ENCODE measurements around the gene NDST1. TPM values are rescaled to one million over a fixed set of nuclear protein-coding genes. Genes with fewer than 3 reads are reported as not detected.
A peak's percentile ranks its signal among the peaks of the same experiment; 100 is the strongest.

The NDST1 gene
- polyA plus RNA-seq, 4 donors = 7.4 to 44.5 (median 21.0) TPM

DNA sequence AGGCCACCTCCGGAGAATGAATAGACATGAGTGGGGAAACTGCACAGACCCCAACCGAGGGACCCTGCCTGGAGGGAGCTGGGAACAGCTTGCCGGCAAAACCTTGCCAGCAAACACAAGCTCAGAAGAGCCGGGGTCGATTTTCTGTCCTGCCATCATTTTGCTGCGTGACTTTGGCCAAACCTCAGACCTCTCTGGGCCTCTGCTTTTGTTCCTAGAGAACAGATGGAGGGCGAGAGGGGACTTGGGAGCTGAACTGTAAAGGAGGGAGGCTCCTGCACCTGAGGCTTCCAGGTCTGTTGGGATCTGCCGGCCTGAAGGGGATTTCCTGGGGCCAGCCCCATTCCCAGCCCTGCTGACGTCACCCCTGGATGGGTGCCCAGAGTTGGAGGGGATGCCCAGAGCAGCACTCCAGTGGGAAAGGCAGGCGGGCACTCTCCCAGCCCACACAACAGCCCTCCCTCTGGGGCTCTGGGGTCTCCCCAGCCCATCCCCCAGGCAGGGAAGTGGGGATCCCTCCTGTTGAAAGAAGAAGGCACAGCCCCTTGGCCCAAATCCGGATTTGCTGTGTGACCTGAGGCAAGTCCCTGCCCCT is 92.1 kb downstream of the NDST1 start:
- Histone ChIP-seq H3K9me3 (ENCODE audit: control insufficient read depth in 2 of 2, insufficient read depth in 1 of 2, low read depth in 1 of 2, low read length in 1 of 2) (no peaks in the 10 kb centered on the region), H3K27ac (ENCODE audit: low read depth in 1 of 3, low read length in 2 of 3) (peak overlapping the region in 2 of 3 donors; percentile 59 to 64), H3K27me3 (ENCODE audit: control insufficient read depth in 3 of 3, insufficient read depth in 3 of 3, low read length in 3 of 3) (no peaks in the 10 kb centered on the region), H3K4me1 (ENCODE audit: control insufficient read depth in 3 of 3, insufficient read depth in 2 of 3, low read depth in 1 of 3, low read length in 2 of 3) (peaks cover 4 to 38% (median 5%) of the 10 kb centered on the region in 3 donors), H3K36me3 (ENCODE audit: control insufficient read depth in 3 of 3, insufficient read depth in 2 of 3, low read depth in 1 of 3, low read length in 3 of 3) (peaks cover 0 to 83% (median 2%) of the 10 kb centered on the region in 3 donors), H3K4me3 (ENCODE audit: low read depth in 1 of 3, low read length in 3 of 3) (no peak overlapping the region)
- 27 to 40% (median 33%) methylated on average over 11 of the region's 11 CpGs for WGBS, 3 donors
- FAIRE-seq (no peak), DNase-seq (peak in 1 of 2 donors; percentile 78)

DNA sequence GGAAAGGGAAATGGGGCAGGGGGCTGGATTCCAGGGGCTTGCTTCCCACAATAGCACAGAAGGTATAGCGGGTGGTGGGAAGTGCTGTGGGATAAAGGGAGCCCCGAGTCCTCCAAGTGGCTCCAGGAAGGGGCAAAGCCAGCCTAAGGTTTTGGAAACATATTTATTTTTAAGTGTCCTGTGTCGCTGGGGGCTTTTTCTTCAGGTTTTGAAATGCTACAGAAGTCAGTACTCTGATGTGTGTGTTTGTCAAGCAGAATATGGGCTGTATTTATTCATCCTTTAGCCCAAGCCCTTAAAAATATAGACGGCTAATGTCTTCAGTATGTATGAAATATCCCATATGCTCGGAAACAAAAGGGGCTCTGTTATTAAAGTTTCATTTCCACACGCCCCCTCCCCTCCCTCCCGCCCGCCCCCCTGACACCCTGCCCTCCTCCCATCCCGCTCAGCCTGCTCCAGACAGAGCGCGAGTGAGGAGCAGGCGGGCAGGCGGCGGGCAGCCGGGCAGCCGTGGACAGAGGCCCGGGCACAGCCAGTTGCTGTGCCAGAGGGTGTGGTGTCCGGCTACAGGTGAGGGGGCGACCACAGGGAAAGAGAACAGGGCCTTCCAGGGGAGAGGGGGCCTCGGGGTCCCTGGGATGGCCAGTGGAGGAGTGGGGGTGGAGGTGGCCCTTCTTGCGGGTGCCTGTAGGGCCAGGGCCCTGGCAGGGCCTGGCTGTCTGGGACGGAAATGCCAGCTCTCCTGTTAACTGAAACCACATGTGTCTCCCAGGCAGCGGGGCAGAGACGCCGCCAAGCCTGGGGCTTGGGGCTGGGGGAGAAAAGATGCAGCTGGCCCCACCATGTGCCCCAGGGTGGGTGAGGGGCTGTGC is 92.9 kb downstream of the NDST1 start:
- Histone ChIP-seq H3K27ac (ENCODE audit: low read depth in 1 of 3, low read length in 2 of 3) (peak overlapping the region in 2 of 3 donors; percentile 59 to 64), H3K27me3 (ENCODE audit: control insufficient read depth in 3 of 3, insufficient read depth in 3 of 3, low read length in 3 of 3) (no peaks in the 10 kb centered on the region), H3K9me3 (ENCODE audit: control insufficient read depth in 2 of 2, insufficient read depth in 1 of 2, low read depth in 1 of 2, low read length in 1 of 2) (no peaks in the 10 kb centered on the region), H3K4me3 (ENCODE audit: low read depth in 1 of 3, low read length in 3 of 3) (no peak overlapping the region), H3K36me3 (ENCODE audit: control insufficient read depth in 3 of 3, insufficient read depth in 2 of 3, low read depth in 1 of 3, low read length in 3 of 3) (peaks cover 0 to 81% (median 0%) of the 10 kb centered on the region in 3 donors), H3K4me1 (ENCODE audit: control insufficient read depth in 3 of 3, insufficient read depth in 2 of 3, low read depth in 1 of 3, low read length in 2 of 3) (peaks cover 2 to 31% (median 5%) of the 10 kb centered on the region in 3 donors)
- 72 to 86% (median 78%) methylated on average over 24 to 25 of the region's 25 CpGs for WGBS, 3 donors
- DNase-seq = no peak
- no peak for FAIRE-seq

DNA sequence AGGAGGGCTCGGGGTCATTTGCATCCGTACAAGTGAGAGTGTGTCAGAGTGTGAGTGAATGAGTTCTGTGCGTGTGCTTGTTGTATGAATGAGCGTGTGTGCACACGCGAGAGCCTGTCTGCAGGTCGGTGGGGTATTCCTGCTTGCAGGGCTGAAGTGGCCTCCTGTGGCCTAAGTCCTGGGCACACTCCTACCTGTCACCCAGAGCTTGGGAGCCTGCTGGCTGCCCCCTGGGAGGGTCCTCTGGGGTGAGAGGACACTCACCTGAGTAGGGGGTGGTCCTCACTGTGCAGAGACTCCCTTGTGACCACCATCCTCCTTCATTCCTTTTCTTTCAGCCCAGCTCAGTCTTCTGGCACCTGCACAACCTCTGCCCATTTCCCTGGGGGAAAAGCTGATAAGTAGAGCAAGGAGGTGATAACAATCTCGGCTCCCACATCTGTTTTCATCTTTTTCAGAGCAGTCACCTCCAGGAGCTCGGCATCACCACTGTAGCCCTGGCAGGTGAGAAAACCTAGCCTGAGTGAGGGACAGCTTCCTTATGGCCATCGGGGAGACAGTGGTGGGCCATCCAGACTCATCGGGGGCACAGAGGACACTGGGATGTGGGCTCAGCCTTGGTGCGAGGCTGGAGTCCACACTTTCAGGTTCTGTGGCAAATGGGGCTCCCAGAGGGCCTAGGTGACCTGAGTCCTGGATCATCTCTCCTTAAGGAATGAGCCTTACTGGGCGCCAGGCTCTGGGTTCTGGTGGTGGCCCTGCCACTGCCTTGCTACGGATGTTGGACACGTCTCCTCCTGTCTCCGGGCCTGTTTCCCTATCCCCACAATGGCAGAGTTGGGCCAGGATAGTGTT is 93.8 kb downstream of the NDST1 start:
- peak overlapping the region in 1 of 3 donors; percentile 42 for H3K27ac ChIP-seq (ENCODE audit: low read depth in 1 of 3, low read length in 2 of 3)
- H3K4me3 ChIP-seq (ENCODE audit: low read depth in 1 of 3, low read length in 3 of 3) = no peak overlapping the region
- WGBS, 3 donors = 81 to 84% (median 82%) methylated on average over 16 of the region's 16 CpGs
- H3K36me3 ChIP-seq (ENCODE audit: control insufficient read depth in 3 of 3, insufficient read depth in 2 of 3, low read depth in 1 of 3, low read length in 3 of 3) = peaks cover 0 to 81% (median 0%) of the 10 kb centered on the region in 3 donors
- DNase-seq (no peak), FAIRE-seq (no peak)
- peaks cover 2 to 23% (median 5%) of the 10 kb centered on the region in 3 donors for H3K4me1 ChIP-seq (ENCODE audit: control insufficient read depth in 3 of 3, insufficient read depth in 2 of 3, low read depth in 1 of 3, low read length in 2 of 3)
- no peaks in the 10 kb centered on the region for H3K27me3 ChIP-seq (ENCODE audit: control insufficient read depth in 3 of 3, insufficient read depth in 3 of 3, low read length in 3 of 3)
- no peaks in the 10 kb centered on the region for H3K9me3 ChIP-seq (ENCODE audit: control insufficient read depth in 2 of 2, insufficient read depth in 1 of 2, low read depth in 1 of 2, low read length in 1 of 2)

DNA sequence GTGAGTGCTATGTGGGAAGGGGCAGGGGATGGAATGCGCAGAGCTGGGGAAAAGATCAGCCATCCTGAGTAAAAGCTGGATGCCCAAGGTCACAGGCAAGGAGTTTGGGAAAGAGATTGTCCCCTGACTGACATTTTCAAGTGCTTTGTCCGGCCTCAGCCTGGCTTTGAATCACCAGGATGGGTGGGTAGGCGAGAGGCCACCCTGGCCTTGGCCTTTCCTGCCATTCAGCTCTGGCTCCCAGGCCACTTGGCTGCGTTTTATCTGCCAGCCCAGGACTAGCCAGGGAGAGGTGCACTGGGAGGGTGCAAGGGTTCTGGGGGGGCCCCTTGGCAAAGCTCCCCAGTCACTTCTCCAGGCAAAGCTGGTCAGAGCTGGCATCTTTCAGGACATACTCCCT is 95.1 kb downstream of the NDST1 start:
- no peak overlapping the region for H3K4me3 ChIP-seq (ENCODE audit: low read depth in 1 of 3, low read length in 3 of 3)
- H3K27me3 ChIP-seq (ENCODE audit: control insufficient read depth in 3 of 3, insufficient read depth in 3 of 3, low read length in 3 of 3) = no peaks in the 10 kb centered on the region
- 73 to 91% (median 83%) methylated on average over 4 of the region's 4 CpGs for WGBS, 3 donors
- DNase-seq = no peak
- peaks cover 0 to 77% (median 0%) of the 10 kb centered on the region in 3 donors for H3K36me3 ChIP-seq (ENCODE audit: control insufficient read depth in 3 of 3, insufficient read depth in 2 of 3, low read depth in 1 of 3, low read length in 3 of 3)
- H3K4me1 ChIP-seq (ENCODE audit: control insufficient read depth in 3 of 3, insufficient read depth in 2 of 3, low read depth in 1 of 3, low read length in 2 of 3) = peaks cover 2 to 19% (median 5%) of the 10 kb centered on the region in 3 donors
- H3K9me3 ChIP-seq (ENCODE audit: control insufficient read depth in 2 of 2, insufficient read depth in 1 of 2, low read depth in 1 of 2, low read length in 1 of 2) = no peaks in the 10 kb centered on the region
- FAIRE-seq = no peak
- H3K27ac ChIP-seq (ENCODE audit: low read depth in 1 of 3, low read length in 2 of 3) = peak overlapping the region in 1 of 3 donors; percentile 24

DNA sequence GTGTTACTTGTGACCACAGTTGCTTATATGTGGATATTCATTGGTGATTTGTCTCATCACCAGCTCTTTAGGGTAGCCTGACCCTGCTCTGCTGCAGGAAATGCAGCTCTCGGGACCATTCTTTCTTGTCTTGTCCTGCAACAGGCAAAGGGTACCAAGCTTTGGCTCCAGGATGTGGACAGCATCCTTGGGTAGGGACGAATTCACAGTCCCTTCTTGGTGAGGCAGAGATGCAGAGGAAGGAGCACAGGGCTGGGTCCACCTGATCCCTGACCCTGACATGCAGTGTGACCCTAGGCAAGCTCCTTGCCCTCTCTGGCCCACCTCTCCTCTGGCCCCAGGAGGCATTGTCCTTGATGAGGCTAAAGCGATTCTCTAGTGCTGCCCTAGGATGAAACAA is 95.6 kb downstream of the NDST1 start:
- WGBS, 3 donors = 72 to 91% (median 77%) methylated on average over 3 of the region's 3 CpGs
- Histone ChIP-seq H3K36me3 (ENCODE audit: control insufficient read depth in 3 of 3, insufficient read depth in 2 of 3, low read depth in 1 of 3, low read length in 3 of 3) (peaks cover 0 to 76% (median 0%) of the 10 kb centered on the region in 3 donors), H3K27me3 (ENCODE audit: control insufficient read depth in 3 of 3, insufficient read depth in 3 of 3, low read length in 3 of 3) (no peaks in the 10 kb centered on the region), H3K4me3 (ENCODE audit: low read depth in 1 of 3, low read length in 3 of 3) (no peak overlapping the region), H3K27ac (ENCODE audit: low read depth in 1 of 3, low read length in 2 of 3) (peak overlapping the region in 1 of 3 donors; percentile 24), H3K4me1 (ENCODE audit: control insufficient read depth in 3 of 3, insufficient read depth in 2 of 3, low read depth in 1 of 3, low read length in 2 of 3) (peaks cover 2 to 19% (median 5%) of the 10 kb centered on the region in 3 donors), H3K9me3 (ENCODE audit: control insufficient read depth in 2 of 2, insufficient read depth in 1 of 2, low read depth in 1 of 2, low read length in 1 of 2) (no peaks in the 10 kb centered on the region)
- no peak for DNase-seq
- no peak for FAIRE-seq

DNA sequence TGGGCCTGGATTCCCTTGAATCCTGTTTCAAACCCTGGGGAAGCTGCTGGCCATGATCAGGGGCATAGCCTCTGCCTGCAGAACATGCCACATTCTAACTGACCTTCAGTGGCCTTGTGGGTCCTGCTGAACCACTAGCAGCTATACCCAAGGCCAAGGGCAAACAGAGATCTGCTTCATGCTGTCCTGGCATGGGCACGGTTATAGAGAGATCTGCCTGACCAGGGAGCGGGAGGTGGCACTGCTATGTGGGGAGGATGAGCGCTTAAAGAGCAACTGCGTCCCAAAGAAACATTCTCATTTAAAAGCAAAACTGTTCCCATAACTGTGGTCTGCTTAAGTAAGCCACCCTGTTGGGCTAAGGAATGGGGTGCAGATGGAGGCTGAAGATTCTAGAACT is 96.1 kb downstream of the NDST1 start:
- Histone ChIP-seq H3K36me3 (ENCODE audit: control insufficient read depth in 3 of 3, insufficient read depth in 2 of 3, low read depth in 1 of 3, low read length in 3 of 3) (peaks cover 0 to 75% (median 0%) of the 10 kb centered on the region in 3 donors), H3K4me3 (ENCODE audit: low read depth in 1 of 3, low read length in 3 of 3) (no peak overlapping the region), H3K27me3 (ENCODE audit: control insufficient read depth in 3 of 3, insufficient read depth in 3 of 3, low read length in 3 of 3) (no peaks in the 10 kb centered on the region), H3K4me1 (ENCODE audit: control insufficient read depth in 3 of 3, insufficient read depth in 2 of 3, low read depth in 1 of 3, low read length in 2 of 3) (peaks cover 2 to 19% (median 5%) of the 10 kb centered on the region in 3 donors), H3K27ac (ENCODE audit: low read depth in 1 of 3, low read length in 2 of 3) (no peak overlapping the region), H3K9me3 (ENCODE audit: control insufficient read depth in 2 of 2, insufficient read depth in 1 of 2, low read depth in 1 of 2, low read length in 1 of 2) (no peaks in the 10 kb centered on the region)
- WGBS, 3 donors = 91 to 94% (median 93%) methylated on average over 4 of the region's 4 CpGs
- FAIRE-seq (no peak), DNase-seq (no peak)

DNA sequence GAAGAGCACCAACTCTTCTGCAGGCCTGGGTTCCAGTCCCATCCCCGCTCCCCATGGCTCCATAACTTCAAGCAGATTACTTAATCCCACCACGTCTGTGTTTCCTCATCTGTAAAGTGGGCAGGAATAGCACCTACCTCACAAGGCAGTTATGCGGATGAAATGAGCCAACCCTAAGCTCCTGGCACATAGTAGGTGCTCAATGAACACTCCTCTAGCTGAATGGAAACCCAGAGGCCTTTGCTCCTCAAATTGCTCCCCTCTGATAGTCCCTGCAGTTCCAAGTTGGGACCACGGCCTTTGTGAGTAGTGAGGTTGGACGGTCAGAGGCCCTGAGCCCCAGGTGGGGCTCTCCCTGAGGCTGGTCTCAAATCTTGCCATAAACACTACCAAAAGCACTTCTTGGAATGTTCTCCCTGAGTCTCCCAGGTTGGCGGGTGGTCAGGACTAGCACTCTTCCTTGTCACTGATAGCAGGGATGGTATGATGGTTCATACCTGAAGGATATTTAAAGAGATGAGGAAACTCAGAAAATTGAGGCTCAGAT is 97.0 kb downstream of the NDST1 start:
- H3K4me3 ChIP-seq (ENCODE audit: low read depth in 1 of 3, low read length in 3 of 3) = no peak overlapping the region
- peaks cover 0 to 66% (median 0%) of the 10 kb centered on the region in 3 donors for H3K36me3 ChIP-seq (ENCODE audit: control insufficient read depth in 3 of 3, insufficient read depth in 2 of 3, low read depth in 1 of 3, low read length in 3 of 3)
- H3K9me3 ChIP-seq (ENCODE audit: control insufficient read depth in 2 of 2, insufficient read depth in 1 of 2, low read depth in 1 of 2, low read length in 1 of 2) = no peaks in the 10 kb centered on the region
- no peaks in the 10 kb centered on the region for H3K27me3 ChIP-seq (ENCODE audit: control insufficient read depth in 3 of 3, insufficient read depth in 3 of 3, low read length in 3 of 3)
- H3K27ac ChIP-seq (ENCODE audit: low read depth in 1 of 3, low read length in 2 of 3) = no peak overlapping the region
- H3K4me1 ChIP-seq (ENCODE audit: control insufficient read depth in 3 of 3, insufficient read depth in 2 of 3, low read depth in 1 of 3, low read length in 2 of 3) = peaks cover 0 to 17% (median under 1%) of the 10 kb centered on the region in 3 donors
- DNase-seq (no peak), FAIRE-seq (no peak)
- WGBS, 3 donors = 89 to 93% (median 90%) methylated on average over 6 of the region's 6 CpGs

DNA sequence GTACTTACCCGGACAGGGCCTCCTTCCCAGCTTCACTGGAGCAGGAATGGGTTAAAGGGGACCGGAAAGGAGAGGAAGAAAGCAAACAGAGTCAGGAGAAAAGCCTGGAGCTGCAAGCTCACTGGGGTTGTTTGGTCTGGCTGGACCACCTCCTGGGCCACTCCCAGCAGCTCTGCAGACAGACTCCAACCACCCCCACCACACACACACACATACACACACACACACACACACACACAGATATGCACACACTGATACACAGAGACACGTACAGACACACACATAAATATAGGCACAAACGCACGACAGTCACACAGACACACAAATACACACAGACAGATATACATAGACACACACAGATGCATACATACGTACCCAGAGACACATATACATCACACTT is 97.6 kb downstream of the NDST1 start:
- DNase-seq (no peak), FAIRE-seq (no peak)
- 63 to 67% (median 63%) methylated on average over 5 to 6 of the region's 6 CpGs for WGBS, 3 donors
- Histone ChIP-seq H3K9me3 (ENCODE audit: control insufficient read depth in 2 of 2, insufficient read depth in 1 of 2, low read depth in 1 of 2, low read length in 1 of 2) (no peaks in the 10 kb centered on the region), H3K36me3 (ENCODE audit: control insufficient read depth in 3 of 3, insufficient read depth in 2 of 3, low read depth in 1 of 3, low read length in 3 of 3) (peaks cover 0 to 64% (median 0%) of the 10 kb centered on the region in 3 donors), H3K4me3 (ENCODE audit: low read depth in 1 of 3, low read length in 3 of 3) (no peak overlapping the region), H3K27ac (ENCODE audit: low read depth in 1 of 3, low read length in 2 of 3) (no peak overlapping the region), H3K27me3 (ENCODE audit: control insufficient read depth in 3 of 3, insufficient read depth in 3 of 3, low read length in 3 of 3) (no peaks in the 10 kb centered on the region), H3K4me1 (ENCODE audit: control insufficient read depth in 3 of 3, insufficient read depth in 2 of 3, low read depth in 1 of 3, low read length in 2 of 3) (peaks cover 0 to 17% (median 3%) of the 10 kb centered on the region in 3 donors)
